Ovary (tissue), 3 donors: ENCODE results near the gene NPFFR1.

Experiments used
- CTCF ChIP-seq, 3 donors: fragments of 450-650 bp in 2 of 3; fragments of 200-600 bp in 1 of 3; IDR thresholded peaks; one replicate each; pipeline versions ENCODE4 v1.5.1 to v1.8.0; 2016 to 2022; ENCODE audit warnings: antibody characterized with exemption in 3 of 3, mild to moderate bottlenecking in 1 of 3
- POLR2A ChIP-seq: fragments of 450-650 bp; IDR thresholded peaks from one replicate; pipeline ENCODE4 v1.6.1; 2017; ENCODE audit warnings: antibody characterized with exemption, mild to moderate bottlenecking, moderate library complexity
- donor health status: DM: no; HTN: no; CAD: no.

DNA sequence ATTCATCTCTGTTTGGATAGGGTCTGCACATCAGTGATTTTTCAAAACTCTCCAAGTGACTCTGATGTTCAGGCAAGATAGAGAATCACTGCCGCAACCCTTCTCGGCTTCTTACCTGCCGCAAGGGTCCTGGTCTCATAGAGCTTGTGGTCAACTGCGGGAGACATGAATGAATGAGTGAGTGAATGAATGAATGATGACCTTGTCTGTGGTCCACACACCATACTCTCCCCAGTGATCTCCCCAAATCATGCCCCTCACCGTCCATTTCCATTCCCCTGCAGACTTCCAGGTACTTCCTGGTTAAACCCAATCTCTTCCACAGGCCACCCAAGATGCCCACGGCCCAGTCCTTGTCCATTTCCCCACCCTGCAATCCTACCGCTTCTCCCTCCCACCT is 5.9 kb upstream of the NPFFR1 start:
- TF ChIP-seq CTCF (IDR thresholded peaks at IDR 0.05) (no peak), POLR2A (no peak)
